ENCODE data around the gene SHROOM4.

The SHROOM4 gene

GRCh38 chrX:50698944-50699343, 115.0 kb downstream of the SHROOM4 start:
- DNase-seq (ENCODE audit: extremely low read depth, low read depth), result no peak
- TF ChIP-seq CTCF (IDR thresholded peaks at IDR 0.05; ENCODE audit: low read depth, low read length), result no peak

GRCh38 chrX:50697691-50698090, 116.3 kb downstream of the SHROOM4 start:
- TF ChIP-seq CTCF (IDR thresholded peaks at IDR 0.05; ENCODE audit: low read depth, low read length), result no peak
- peak; percentile 22 for DNase-seq (ENCODE audit: extremely low read depth, low read depth)

GRCh38 chrX:50691820-50692219, 122.2 kb downstream of the SHROOM4 start:
- no peak for DNase-seq (ENCODE audit: extremely low read depth, low read depth)

GRCh38 chrX:50684871-50685270, 129.1 kb downstream of the SHROOM4 start:
- TF ChIP-seq CTCF (IDR thresholded peaks at IDR 0.05; ENCODE audit: low read depth, low read length), result no peak

More at GRCh38 chrX:50691820-50692219, 122.2 kb downstream of the SHROOM4 start:
- peak; percentile 55 for TF ChIP-seq CTCF (IDR thresholded peaks at IDR 0.05; ENCODE audit: low read depth, low read length)

GRCh38 chrX:50680990-50681389, 133.0 kb downstream of the SHROOM4 start:
- TF ChIP-seq CTCF (IDR thresholded peaks at IDR 0.05; ENCODE audit: low read depth, low read length), result peak; percentile 9
- no peak for DNase-seq (ENCODE audit: extremely low read depth, low read depth)

More at GRCh38 chrX:50684871-50685270, 129.1 kb downstream of the SHROOM4 start:
- DNase-seq (ENCODE audit: extremely low read depth, low read depth), result no peak

- no peak for DNase-seq (ENCODE audit: extremely low read depth, low read depth)
- no peak for TF ChIP-seq CTCF (IDR thresholded peaks at IDR 0.05; ENCODE audit: low read depth, low read length)
These were observed 136.2 kb downstream of the SHROOM4 start for GRCh38 chrX:50677789-50678188.

GRCh38 chrX:50671661-50672060, 142.3 kb downstream of the SHROOM4 start:
- DNase-seq (ENCODE audit: extremely low read depth, low read depth), result no peak
- TF ChIP-seq CTCF (IDR thresholded peaks at IDR 0.05; ENCODE audit: low read depth, low read length), result no peak

All from AG09319 (cell line).